Epithelial cell of proximal tubule (primary cell): ENCODE measurements around the gene TBC1D2B. TPM values are rescaled to one million over a fixed set of nuclear protein-coding genes. Genes with fewer than 3 reads are reported as not detected.

Source experiments
- DNase-seq: peaks from one replicate; pipeline ENCODE4 v3.0.0-alpha.2; 2011; ENCODE audit warnings: low read depth
- H3K4me3 ChIP-seq: 2 replicates; pipeline ENCODE4 v1.5.1; 2011; ENCODE audit warnings: low read depth, mild to moderate bottlenecking, low read length
- total RNA-seq: library from RNA; depleted of rRNA; stranded (reverse); fragments of >200 nt; gene quantifications from 2 replicates; pipeline ENCODE4 v1.2.3, GENCODE V29; 2015
- TF ChIP-seq, protein P1 (sequence below): conservative IDR thresholded peaks from 2 replicates; pipeline ENCODE4 v1.5.1; 2012; ENCODE audit warnings: low read depth, mild to moderate bottlenecking, low read length

The TBC1D2B gene
- total RNA-seq, 1 donor from 2014 or later, result 15.0 TPM

DNA sequence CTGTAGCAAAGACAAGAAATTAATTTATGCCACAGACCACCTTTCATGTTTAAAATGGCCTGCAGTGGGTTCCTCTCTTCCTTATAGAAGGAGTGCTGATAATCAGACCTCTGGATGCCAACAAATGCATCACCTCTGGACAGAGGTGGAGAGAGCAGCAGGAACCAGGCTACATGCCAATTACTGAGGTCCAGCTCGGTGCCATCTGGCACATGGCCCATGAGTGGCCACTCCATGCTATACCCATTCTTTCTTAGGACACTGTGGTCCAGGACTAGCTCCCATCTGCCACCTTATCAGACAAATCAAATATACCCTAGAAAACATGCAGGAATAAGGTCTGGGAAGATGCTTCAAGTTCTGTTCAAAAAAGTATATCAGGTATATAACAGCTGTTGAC, 60.7 kb downstream of the TBC1D2B start:
- no peak overlapping the region for H3K4me3 ChIP-seq
- TF ChIP-seq, protein P1, sequence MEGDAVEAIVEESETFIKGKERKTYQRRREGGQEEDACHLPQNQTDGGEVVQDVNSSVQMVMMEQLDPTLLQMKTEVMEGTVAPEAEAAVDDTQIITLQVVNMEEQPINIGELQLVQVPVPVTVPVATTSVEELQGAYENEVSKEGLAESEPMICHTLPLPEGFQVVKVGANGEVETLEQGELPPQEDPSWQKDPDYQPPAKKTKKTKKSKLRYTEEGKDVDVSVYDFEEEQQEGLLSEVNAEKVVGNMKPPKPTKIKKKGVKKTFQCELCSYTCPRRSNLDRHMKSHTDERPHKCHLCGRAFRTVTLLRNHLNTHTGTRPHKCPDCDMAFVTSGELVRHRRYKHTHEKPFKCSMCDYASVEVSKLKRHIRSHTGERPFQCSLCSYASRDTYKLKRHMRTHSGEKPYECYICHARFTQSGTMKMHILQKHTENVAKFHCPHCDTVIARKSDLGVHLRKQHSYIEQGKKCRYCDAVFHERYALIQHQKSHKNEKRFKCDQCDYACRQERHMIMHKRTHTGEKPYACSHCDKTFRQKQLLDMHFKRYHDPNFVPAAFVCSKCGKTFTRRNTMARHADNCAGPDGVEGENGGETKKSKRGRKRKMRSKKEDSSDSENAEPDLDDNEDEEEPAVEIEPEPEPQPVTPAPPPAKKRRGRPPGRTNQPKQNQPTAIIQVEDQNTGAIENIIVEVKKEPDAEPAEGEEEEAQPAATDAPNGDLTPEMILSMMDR, result no peak
- DNase-seq, result no peak

- DNase-seq, result no peak
- TF ChIP-seq, protein P1, result no peak
These were observed 64.9 kb downstream of the TBC1D2B start for GRCh38 chr15:78012643-78013077.

DNA sequence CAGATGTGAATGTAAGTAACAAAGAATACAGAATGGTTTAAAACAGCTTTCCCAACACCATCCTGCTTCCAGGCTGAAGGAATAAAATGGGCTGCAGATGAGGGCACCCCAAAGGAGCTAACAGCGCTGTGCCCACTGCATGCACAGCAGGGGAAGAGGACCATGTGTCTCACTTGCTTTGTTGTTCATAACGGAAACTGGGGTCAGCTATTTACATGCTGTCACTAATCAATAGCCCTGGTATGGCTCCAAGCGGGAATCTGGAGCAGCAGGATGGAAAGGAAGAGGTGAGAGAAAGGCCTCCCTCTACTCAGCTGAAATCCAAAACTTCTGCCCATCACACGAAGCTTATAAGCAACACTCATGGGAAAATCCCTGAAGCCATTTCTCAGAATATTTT, 67.4 kb downstream of the TBC1D2B start:
- TF ChIP-seq, protein P1, result no peak
- no peak for DNase-seq
- H3K4me3 ChIP-seq, result no peak overlapping the region

More at GRCh38 chr15:78012643-78013077, 64.9 kb downstream of the TBC1D2B start:
- no peak overlapping the region for H3K4me3 ChIP-seq

DNA sequence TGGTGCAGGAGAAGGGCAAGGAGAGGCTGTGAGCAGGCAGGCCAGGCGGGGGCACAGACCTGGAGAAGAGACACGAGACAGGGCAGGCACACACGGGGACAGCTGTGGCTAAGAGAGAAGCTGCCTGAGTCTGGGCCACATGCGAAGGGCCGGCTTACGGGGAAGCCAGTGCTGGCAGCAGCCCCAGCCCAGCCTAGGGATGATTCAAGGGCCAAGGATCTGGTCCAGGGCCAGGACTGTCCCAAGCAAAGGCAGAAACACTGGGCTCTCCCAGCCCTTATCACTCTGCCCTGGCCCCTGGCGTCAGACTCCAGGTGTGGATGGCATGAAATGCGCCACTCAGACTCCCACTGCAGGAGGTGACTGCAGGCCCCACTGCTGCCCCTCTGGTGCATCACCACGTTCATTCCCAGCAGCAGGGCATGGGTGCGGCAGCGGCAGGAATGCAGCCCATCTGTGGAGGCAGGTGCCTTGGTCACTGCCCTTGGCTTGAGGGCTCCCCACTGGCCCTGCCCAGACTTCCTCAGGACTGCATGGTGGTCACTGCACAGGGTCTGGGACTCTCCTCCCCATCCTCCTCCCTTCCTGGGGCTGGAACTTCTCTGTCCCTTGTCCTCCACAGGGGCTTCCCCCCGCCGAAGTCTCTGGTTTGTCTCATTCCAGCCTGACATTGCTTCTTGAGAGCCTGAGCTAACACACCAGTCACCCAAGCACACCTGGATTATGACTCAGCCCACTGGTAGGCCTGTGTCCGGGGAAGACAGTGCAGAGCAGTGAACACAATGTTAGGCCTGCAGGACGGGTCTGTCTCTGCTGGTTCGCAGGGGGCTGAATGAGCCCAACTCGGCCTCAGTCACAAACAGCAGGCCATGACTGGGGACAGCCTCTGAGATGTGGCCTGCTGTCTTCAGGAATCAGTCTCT, 69.3 kb downstream of the TBC1D2B start:
- no peak overlapping the region for H3K4me3 ChIP-seq
- DNase-seq, result no peak
- TF ChIP-seq, protein P1, result no peak

- TF ChIP-seq, protein P1, result no peak
- no peak for DNase-seq
These were observed 70.1 kb downstream of the TBC1D2B start for GRCh38 chr15:78007211-78007931.

DNA sequence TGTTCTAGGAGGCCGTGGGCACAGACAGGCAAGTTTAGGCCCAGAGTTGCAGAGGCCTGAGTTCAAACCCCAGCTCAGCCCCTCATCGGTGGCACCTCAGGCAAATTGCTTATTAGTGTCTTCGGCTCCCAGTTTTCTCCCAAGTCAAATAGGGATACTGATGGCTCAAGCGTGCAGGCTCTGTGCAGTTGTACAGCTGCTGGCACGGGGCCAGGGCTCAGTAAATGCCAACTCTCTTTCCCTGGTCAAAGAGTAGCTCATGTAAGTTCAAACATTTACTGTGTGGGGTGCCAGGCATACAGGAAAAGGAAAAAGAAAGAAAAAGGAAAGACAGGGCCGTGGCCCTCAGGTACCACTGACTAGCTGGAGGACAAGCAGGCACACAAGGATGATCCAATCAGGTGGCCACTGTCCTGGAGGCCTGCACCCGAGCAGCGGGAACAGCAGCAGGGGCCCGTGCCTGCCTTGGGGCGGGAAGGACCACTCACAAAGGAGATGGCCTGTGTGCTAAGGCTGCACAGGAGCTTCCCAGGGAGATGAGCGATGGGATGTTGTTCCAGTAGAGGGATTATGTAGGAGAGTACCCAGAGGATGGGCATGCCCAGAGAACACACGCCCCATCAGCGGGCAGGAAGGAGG, 70.8 kb downstream of the TBC1D2B start:
- TF ChIP-seq, protein P1, result no peak
- no peak overlapping the region for H3K4me3 ChIP-seq
- no peak for DNase-seq

More at GRCh38 chr15:78007211-78007931, 70.1 kb downstream of the TBC1D2B start:
- H3K4me3 ChIP-seq, result no peak overlapping the region
